Stimulated activated CD8-positive, alpha-beta memory T cell treated with anti-CD3 and anti-CD28 coated beads, Interleukin-2, amount 100 ng/mL, for 48 hours (primary cell): ENCODE measurements around the gene CREB3L2.

ENCODE experiments used
- DNase-seq, 2 donors: peaks; one replicate each; pipeline ENCODE4 v3.0.0-alpha.2; 2020; ENCODE audit warnings: low read depth in 2 of 2

CREB3L2 gene

GRCh38 chr7:137898839-137899721 is 102.8 kb downstream of the CREB3L2 start:
- peak; percentile 68 to 75 for DNase-seq

DNA sequence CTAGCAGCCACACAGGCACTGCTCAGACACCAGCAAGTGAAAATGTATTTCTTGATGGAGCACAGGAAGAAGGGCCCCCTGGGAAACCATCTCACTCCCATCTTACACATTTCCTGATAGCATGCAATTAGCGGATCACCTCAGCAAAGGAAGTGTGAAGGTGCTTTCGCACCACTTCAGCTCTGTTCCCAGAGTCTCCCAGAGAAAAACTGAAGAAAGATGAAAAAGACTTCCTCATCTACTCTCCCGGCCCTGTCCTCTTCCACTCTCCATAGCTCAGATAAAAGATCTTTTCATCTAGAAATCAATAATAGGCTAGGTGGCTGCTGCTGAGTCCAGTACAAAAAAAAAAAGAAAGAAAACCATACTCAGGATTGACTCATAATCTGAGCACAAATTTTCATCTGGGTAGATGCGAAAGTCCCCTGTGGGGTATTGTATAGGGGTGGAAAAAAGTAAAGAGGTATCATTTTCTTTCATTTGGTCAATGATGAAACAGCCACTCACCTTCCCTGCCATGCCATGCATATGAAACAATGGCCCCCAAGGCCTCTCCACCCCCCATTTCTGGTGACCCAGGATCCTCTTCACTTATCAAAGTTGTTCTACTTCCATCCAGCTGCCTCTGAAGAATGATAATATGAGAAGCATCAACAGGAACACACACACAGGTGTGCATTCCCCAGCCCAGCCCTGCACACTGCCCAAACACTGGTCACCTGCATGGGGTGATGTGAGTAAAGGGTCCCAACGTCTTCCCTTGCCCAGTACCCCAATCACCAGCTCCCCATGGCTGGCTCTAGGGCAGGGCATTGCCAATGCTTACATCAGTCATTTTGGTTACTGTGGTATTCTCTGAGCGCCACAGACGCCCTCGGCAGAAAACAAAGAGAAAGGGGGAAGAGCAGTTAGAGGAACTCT is 106.3 kb downstream of the CREB3L2 start:
- peak in 1 of 2 donors; percentile 37 for DNase-seq

DNA sequence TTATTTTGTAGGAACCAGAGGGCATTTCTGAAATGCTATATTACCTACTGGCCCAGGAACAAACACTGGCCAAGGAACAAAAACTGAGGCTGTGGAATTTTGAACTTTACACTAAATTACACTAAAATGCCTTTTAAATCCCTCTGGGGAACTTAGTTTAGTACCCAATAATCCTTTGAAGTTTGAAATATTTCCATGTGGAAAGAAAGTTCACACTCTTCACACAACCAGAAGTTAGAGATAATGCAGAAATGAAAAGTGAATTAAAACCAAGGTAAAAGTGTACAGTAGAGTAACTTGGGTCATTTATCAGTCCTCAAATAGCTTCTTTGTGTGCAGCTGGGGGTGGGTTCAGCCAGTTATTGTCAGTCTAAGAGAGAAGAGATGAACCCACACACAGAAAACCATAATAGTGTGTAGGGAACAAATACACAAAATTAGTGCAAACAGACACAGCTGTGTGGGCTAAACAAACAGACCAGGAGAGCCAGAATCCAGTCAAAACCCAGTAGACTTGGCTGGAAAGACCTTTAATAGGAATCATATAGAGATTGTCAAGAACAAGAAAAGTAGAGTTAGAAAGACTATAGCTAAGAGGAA is 108.6 kb downstream of the CREB3L2 start:
- DNase-seq: no peak

- no peak for DNase-seq
These were observed 110.8 kb downstream of the CREB3L2 start for GRCh38 chr7:137891016-137891655.

DNA sequence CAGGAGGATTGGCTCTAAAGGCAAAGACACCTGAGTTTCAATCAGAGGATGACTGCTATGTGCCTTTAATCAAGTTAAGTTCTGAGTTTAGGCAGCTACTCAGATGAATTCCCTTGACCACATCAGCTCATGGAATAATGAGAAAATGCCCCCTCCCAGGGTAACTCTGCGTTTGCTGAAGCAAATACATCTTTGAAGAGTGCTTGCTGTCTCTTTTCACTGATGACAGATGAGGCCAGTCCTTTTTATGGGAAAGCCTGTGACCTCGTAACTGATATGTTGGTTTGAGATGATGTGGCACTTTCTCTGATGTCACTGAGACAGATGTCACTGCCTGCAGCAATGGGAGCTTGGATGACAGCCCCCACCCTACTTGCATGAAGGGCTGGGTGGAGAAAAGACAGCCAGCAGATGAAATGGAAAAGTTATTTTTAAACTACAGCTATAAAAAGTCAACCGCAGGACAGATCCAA is 111.4 kb downstream of the CREB3L2 start:
- no peak for DNase-seq

DNA sequence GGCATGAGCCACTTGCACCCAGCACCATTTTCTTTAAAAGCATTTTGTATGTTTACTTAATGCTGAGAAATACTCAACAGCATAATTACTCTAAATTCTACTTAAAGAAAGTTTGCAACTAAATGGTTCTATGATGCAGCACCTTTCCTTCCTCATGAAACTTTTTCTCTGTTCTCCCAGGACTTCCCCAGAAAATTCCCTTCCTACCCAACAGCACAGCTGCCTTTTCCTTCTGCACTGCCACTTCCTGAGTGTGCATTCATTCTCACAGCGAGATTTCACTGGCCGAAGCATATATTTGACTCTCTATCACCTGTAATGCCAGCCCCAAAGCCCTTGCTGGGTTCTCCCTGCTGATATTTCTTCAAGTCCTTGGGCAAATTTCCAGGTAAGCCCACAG is 113.6 kb downstream of the CREB3L2 start:
- no peak for DNase-seq

GRCh38 chr7:137886746-137887145 is 115.1 kb downstream of the CREB3L2 start:
- DNase-seq: no peak

GRCh38 chr7:137886281-137886680 is 115.6 kb downstream of the CREB3L2 start:
- DNase-seq: no peak

GRCh38 chr7:137885678-137886077 is 116.2 kb downstream of the CREB3L2 start:
- no peak for DNase-seq

DNA sequence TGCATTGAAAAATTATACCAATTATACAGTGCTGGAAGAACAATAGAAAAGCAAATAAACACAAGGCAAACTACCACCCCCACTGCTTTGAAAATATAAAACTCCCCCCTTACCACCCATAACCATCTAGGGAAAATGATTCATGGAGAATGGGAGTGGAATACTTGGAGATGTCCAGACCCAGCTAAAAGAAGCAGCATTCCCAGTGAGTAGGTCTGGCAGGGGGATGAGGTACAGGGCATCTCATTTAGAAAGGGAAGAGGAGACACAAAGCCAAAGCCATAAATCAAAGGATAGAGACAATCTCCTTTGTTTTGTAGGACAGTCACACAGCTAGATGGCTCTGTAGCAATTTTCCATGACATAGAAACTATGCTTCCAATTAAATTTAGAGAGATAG is 119.1 kb downstream of the CREB3L2 start:
- DNase-seq: no peak

DNA sequence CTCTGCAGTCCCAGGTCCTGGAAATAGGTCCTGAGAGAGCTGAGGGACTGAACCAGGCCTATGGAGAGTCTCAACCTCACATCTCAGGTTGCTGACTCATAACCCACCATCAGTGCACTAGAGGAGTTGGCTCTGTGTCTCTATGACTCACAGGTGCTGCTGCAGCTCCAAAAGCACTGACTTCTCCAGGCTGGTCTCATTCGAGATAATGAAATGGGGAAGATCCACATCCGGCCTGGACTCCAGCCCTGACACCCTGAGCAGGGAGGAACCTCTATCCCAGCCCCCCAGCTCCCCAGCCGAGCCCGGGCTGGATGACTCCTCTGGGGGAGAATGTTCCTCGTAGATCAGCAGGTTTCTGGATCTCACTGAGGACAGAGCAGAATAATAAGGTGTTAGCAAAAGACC is 119.6 kb downstream of the CREB3L2 start:
- DNase-seq: no peak

- DNase-seq: no peak
These were observed 120.2 kb downstream of the CREB3L2 start for GRCh38 chr7:137881607-137882260.

DNA sequence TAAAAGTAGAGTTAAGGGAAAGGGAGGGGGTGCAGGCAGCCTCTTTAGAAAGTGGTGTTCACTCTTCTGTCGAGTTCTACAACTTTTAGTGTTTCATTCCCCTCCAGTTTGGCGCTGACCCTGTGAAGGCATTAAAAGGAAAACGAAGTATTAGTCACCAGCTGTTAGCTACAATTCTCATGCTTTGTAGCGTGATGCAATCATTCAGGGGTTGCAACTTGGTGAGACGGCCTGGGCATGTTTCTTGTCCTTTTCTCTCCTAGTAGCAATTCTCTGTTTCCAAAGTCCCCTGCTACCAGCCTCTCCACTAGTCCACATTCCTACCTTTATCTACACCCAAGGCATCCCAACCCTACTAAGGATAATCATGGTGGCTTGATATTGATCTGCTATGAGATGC is 121.5 kb downstream of the CREB3L2 start:
- no peak for DNase-seq

- DNase-seq: no peak
These were observed 122.3 kb downstream of the CREB3L2 start for GRCh38 chr7:137879357-137880158.

DNA sequence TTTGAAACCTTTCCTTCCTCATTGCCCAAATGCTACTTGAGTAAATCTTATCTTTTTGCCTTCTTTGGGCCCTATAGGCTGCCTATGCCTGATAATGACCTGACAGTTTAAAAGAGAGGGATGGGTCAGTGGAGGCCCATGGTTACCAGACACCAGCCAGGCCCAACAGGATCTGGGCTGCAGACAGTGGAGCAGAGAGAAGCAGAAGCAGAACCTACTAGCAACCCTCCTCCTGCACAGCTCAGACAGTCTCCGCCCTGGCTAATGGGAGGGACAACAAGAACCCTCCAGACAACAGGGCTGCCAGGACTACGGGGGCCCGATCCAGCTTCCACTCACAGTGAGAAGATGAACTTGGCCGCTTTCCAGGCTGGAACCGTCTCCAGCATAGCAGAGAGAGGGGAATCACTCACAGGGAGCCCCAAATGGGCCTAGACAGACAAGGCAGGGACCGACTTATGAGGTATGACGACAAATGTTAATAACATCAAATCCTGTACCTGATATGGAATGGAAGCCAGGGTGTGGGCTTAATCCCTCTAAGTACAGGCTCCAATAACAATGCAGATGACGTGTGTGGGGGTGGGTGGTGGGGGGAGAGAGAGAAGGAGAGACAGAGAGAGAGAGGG is 123.4 kb downstream of the CREB3L2 start:
- no peak for DNase-seq

GRCh38 chr7:137877027-137877675 is 124.7 kb downstream of the CREB3L2 start:
- no peak for DNase-seq

- no peak for DNase-seq
These were observed 126.1 kb downstream of the CREB3L2 start for GRCh38 chr7:137875746-137876145.

- DNase-seq: no peak
These were observed 127.7 kb downstream of the CREB3L2 start for GRCh38 chr7:137873979-137874777.
